ENCODE data around the gene NEK1. TPM values are rescaled to one million over a fixed set of nuclear protein-coding genes. Genes with fewer than 3 reads are reported as not detected.

NEK1 gene
- polyA plus RNA-seq, 4 donors: 2.7 to 8.1 (median 3.6) TPM

DNA sequence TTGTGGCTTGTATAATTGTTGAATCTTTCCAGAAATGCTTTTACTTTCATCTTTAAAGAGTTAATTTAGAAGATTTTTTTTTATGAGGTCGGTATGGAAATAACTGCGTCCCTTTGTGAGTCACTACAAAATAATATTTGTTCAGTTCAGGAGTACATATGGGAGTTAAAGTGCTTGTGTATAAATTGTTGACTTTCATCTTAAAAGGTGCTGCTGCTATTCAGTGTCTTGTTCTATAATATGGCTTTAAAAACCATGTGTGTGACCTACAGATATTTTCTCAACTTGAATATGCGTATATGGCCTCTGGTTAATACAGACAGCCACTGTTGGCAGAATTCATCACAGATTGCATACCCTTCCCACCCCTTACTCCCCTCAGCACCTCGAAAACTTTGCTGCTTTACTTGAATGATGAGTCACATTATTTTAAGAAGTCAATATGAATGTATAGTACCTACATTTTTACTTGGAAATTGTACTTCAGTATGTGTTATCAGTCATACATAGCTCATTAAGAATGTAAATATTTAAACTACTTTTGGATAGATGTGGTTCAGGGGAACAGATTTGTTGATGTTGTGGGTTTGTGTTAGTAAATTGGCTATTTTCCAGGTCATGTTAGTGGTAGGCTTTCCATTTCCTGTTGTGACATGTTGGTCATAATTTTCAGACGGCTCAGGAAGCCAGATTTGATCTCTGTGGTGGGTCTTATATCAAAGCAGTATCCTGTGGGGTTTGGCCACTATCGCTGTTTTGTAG, 9.5 kb upstream of the NEK1 start:
- FAIRE-seq (no peak), DNase-seq (peak; percentile 45 to 55)
- Histone ChIP-seq H3K4me3 (ENCODE audit: low read depth in 1 of 3, low read length in 3 of 3) (peak overlapping the region in 2 of 3 donors; percentile 62 to 71), H3K36me3 (ENCODE audit: control insufficient read depth in 3 of 3, insufficient read depth in 2 of 3, low read depth in 1 of 3, low read length in 3 of 3) (peaks cover 0 to 6% (median 0%) of the 10 kb centered on the region in 3 donors), H3K27me3 (ENCODE audit: control insufficient read depth in 3 of 3, insufficient read depth in 3 of 3, low read length in 3 of 3) (no peaks in the 10 kb centered on the region), H3K9me3 (ENCODE audit: control insufficient read depth in 2 of 2, insufficient read depth in 1 of 2, low read depth in 1 of 2, low read length in 1 of 2) (no peaks in the 10 kb centered on the region), H3K27ac (ENCODE audit: low read depth in 1 of 3, low read length in 2 of 3) (peak overlapping the region in 2 of 3 donors; percentile 56 to 95), H3K4me1 (ENCODE audit: control insufficient read depth in 3 of 3, insufficient read depth in 2 of 3, low read depth in 1 of 3, low read length in 2 of 3) (peaks cover 0 to 13% (median 2%) of the 10 kb centered on the region in 3 donors)
- 2 to 4% (median 3%) methylated on average over 6 of the region's 6 CpGs for WGBS, 3 donors

DNA sequence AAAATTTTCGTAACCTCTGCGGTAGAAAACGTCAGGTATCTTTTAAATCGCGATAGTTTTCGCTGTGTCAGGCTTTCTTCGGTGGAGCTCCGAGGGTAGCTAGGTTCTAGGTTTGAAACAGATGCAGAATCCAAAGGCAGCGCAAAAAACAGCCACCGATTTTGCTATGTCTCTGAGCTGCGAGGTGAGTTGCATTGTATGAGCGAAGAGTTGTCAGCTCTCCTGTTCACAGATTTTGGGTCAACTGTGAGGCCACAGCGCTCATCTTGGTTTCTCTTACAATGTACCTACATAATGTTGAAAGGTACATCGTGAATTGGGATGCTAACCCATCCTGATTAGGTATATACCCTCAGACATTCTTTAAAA, 8.5 kb upstream of the NEK1 start:
- Histone ChIP-seq H3K27me3 (ENCODE audit: control insufficient read depth in 3 of 3, insufficient read depth in 3 of 3, low read length in 3 of 3) (no peaks in the 10 kb centered on the region), H3K9me3 (ENCODE audit: control insufficient read depth in 2 of 2, insufficient read depth in 1 of 2, low read depth in 1 of 2, low read length in 1 of 2) (no peaks in the 10 kb centered on the region), H3K4me1 (ENCODE audit: control insufficient read depth in 3 of 3, insufficient read depth in 2 of 3, low read depth in 1 of 3, low read length in 2 of 3) (peaks cover 0 to 14% (median 2%) of the 10 kb centered on the region in 3 donors), H3K36me3 (ENCODE audit: control insufficient read depth in 3 of 3, insufficient read depth in 2 of 3, low read depth in 1 of 3, low read length in 3 of 3) (peaks cover 0 to 2% (median 0%) of the 10 kb centered on the region in 3 donors), H3K27ac (ENCODE audit: low read depth in 1 of 3, low read length in 2 of 3) (peak overlapping the region; percentile 79 to 97 (median 95)), H3K4me3 (ENCODE audit: low read depth in 1 of 3, low read length in 3 of 3) (peak overlapping the region; percentile 62 to 71 (median 70))
- FAIRE-seq: no peak
- DNase-seq: peak; percentile 48 to 63
- WGBS, 3 donors: 0 to 1% (median 0%) methylated on average over 14 of the region's 14 CpGs

DNA sequence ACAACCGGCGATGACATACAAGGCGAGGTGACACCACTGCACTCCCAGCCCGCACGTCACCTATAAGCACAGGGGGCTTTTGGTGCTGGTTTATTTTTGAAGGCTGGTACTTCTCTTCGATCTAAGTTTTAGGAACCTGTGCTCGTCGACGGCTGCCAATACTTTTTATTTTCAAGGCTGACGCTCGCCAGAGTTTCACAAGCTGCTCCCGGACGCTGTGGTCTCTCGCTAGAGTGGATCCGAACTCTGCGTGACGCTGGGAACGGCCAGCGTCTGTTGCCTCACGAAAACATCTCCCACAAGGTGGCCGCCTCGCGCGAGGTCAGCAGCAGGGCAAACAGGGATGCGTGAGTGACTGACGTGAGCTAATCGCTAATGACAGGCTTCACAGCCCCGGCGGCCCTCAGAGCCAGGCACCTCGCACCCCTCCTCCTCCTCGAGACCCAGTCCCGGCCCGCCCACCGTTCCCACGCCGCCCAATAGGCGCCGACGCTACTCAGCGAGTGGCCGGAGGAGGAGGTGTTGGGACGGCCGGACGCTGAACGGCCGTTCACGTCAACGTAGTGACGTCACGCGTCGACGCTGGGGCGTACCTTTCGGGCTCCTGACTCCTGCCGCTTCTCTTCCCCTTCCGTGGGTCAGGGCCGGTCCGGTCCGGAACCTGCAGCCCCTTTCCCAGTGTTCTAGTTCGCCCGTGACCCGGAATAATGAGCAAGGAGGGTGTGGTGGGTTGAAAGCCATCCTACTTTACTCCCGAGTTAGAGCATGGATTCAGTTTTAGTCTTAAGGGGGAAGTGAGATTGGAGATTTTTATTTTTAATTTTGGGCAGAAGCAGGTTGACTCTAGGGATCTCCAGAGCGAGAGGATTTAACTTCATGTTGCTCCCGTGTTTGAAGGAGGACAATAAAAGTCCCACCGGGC, 7.8 kb upstream of the NEK1 start, which contains the start of gene CLCN3:
Gene CLCN3, plus strand, starts transcription at position 621 of the 922 bp plus-strand sequence. CDS start 15,351 bp downstream, outside the sequence.
- peaks cover 0 to 14% (median 2%) of the 10 kb centered on the region in 3 donors for H3K4me1 ChIP-seq (ENCODE audit: control insufficient read depth in 3 of 3, insufficient read depth in 2 of 3, low read depth in 1 of 3, low read length in 2 of 3)
- 0 to 1% (median 0%) methylated on average over 63 to 67 of the region's 67 CpGs for WGBS, 3 donors
- H3K27me3 ChIP-seq (ENCODE audit: control insufficient read depth in 3 of 3, insufficient read depth in 3 of 3, low read length in 3 of 3): no peaks in the 10 kb centered on the region
- peak within 1 kb of the TSS; percentile 79 to 97 (median 95) for H3K27ac ChIP-seq (ENCODE audit: low read depth in 1 of 3, low read length in 2 of 3)
- peak within 1 kb of the TSS; percentile 62 to 71 (median 70) for H3K4me3 ChIP-seq (ENCODE audit: low read depth in 1 of 3, low read length in 3 of 3)
- H3K9me3 ChIP-seq (ENCODE audit: control insufficient read depth in 2 of 2, insufficient read depth in 1 of 2, low read depth in 1 of 2, low read length in 1 of 2): no peaks in the 10 kb centered on the region
- FAIRE-seq (no peak), DNase-seq (peak; percentile 99)
- H3K36me3 ChIP-seq (ENCODE audit: control insufficient read depth in 3 of 3, insufficient read depth in 2 of 3, low read depth in 1 of 3, low read length in 3 of 3): no peaks in the 10 kb centered on the region

DNA sequence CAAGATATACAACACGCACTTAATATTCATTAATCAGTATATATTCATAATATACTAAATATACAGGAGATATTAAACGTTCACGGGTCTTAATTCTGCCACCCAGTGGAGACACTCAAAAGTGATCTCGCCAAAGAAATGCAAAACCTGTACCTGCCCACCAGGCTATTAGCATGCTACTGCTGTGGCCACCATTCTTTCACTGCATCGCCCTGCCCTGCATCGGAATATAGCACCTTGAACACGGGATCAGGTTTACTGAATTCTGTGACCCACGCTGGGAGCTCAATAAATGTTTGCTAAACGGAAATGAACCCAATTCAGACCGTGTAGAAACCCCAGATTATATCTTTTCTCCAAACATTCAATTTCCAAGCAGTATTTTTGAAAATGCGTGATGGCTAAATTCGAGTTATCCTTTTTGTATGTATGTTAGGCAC, 7.2 kb upstream of the NEK1 start:
- peaks cover 0 to 14% (median 2%) of the 10 kb centered on the region in 3 donors for H3K4me1 ChIP-seq (ENCODE audit: control insufficient read depth in 3 of 3, insufficient read depth in 2 of 3, low read depth in 1 of 3, low read length in 2 of 3)
- FAIRE-seq (no peak), DNase-seq (peak; percentile 78)
- 0 to 1% (median 1%) methylated on average over 12 of the region's 12 CpGs for WGBS, 3 donors
- no peaks in the 10 kb centered on the region for H3K9me3 ChIP-seq (ENCODE audit: control insufficient read depth in 2 of 2, insufficient read depth in 1 of 2, low read depth in 1 of 2, low read length in 1 of 2)
- peak overlapping the region; percentile 79 to 97 (median 95) for H3K27ac ChIP-seq (ENCODE audit: low read depth in 1 of 3, low read length in 2 of 3)
- no peaks in the 10 kb centered on the region for H3K27me3 ChIP-seq (ENCODE audit: control insufficient read depth in 3 of 3, insufficient read depth in 3 of 3, low read length in 3 of 3)
- peak overlapping the region; percentile 43 to 71 (median 62) for H3K4me3 ChIP-seq (ENCODE audit: low read depth in 1 of 3, low read length in 3 of 3)
- H3K36me3 ChIP-seq (ENCODE audit: control insufficient read depth in 3 of 3, insufficient read depth in 2 of 3, low read depth in 1 of 3, low read length in 3 of 3): no peaks in the 10 kb centered on the region

DNA sequence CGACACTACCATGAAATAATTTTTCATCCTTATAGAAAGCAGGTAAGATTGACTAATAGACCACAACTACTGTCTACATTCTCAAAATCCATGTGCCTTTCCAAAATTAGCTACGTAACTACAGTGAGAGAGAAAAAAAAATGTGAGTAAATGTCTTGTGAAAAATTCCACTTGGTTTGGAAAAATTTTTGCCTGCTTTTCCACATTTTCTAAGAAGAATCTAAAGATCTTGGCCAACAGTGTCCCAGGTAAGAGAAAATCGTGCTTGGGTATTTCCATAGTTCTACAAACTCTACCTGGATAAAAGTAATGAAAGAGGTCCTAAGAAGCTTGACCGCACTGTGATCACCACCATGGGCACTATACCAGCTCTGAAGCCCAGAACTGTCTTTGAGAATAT, 6.6 kb upstream of the NEK1 start:
- Histone ChIP-seq H3K27ac (ENCODE audit: low read depth in 1 of 3, low read length in 2 of 3) (peak overlapping the region; percentile 67 to 95 (median 79)), H3K9me3 (ENCODE audit: control insufficient read depth in 2 of 2, insufficient read depth in 1 of 2, low read depth in 1 of 2, low read length in 1 of 2) (no peaks in the 10 kb centered on the region), H3K36me3 (ENCODE audit: control insufficient read depth in 3 of 3, insufficient read depth in 2 of 3, low read depth in 1 of 3, low read length in 3 of 3) (no peaks in the 10 kb centered on the region), H3K4me3 (ENCODE audit: low read depth in 1 of 3, low read length in 3 of 3) (peak overlapping the region in 1 of 3 donors; percentile 71), H3K27me3 (ENCODE audit: control insufficient read depth in 3 of 3, insufficient read depth in 3 of 3, low read length in 3 of 3) (no peaks in the 10 kb centered on the region), H3K4me1 (ENCODE audit: control insufficient read depth in 3 of 3, insufficient read depth in 2 of 3, low read depth in 1 of 3, low read length in 2 of 3) (peaks cover 0 to 14% (median 2%) of the 10 kb centered on the region in 3 donors)
- DNase-seq: no peak
- no peak for FAIRE-seq
- WGBS, 3 donors: 88 to 93% (median 93%) methylated on average over 4 of the region's 4 CpGs

DNA sequence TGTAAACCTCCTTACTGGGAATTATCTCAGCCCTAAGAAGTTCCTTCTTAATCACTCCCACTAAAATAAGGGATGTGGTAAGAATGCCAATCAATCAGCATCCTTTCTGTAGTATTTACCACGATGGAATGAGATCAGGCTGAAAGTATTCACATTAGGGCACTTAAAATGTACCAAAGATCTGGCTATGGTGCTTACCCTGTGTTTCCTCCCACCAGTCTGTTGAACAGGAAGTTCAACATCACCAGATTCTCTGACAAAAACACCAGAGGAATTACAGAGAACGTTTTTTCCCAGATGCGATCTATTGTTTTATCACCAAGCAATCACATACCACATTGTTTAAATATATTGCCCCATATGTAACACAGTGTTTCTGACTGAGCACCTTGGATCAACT, 5.9 kb upstream of the NEK1 start:
- H3K4me1 ChIP-seq (ENCODE audit: control insufficient read depth in 3 of 3, insufficient read depth in 2 of 3, low read depth in 1 of 3, low read length in 2 of 3): peaks cover 0 to 16% (median 2%) of the 10 kb centered on the region in 3 donors
- H3K36me3 ChIP-seq (ENCODE audit: control insufficient read depth in 3 of 3, insufficient read depth in 2 of 3, low read depth in 1 of 3, low read length in 3 of 3): no peaks in the 10 kb centered on the region
- WGBS, 3 donors: 46 to 61% (median 60%) methylated on average over 3 of the region's 3 CpGs
- no peak overlapping the region for H3K4me3 ChIP-seq (ENCODE audit: low read depth in 1 of 3, low read length in 3 of 3)
- H3K27me3 ChIP-seq (ENCODE audit: control insufficient read depth in 3 of 3, insufficient read depth in 3 of 3, low read length in 3 of 3): no peaks in the 10 kb centered on the region
- DNase-seq (no peak), FAIRE-seq (no peak)
- H3K9me3 ChIP-seq (ENCODE audit: control insufficient read depth in 2 of 2, insufficient read depth in 1 of 2, low read depth in 1 of 2, low read length in 1 of 2): no peaks in the 10 kb centered on the region
- H3K27ac ChIP-seq (ENCODE audit: low read depth in 1 of 3, low read length in 2 of 3): peak overlapping the region in 1 of 3 donors; percentile 10

DNA sequence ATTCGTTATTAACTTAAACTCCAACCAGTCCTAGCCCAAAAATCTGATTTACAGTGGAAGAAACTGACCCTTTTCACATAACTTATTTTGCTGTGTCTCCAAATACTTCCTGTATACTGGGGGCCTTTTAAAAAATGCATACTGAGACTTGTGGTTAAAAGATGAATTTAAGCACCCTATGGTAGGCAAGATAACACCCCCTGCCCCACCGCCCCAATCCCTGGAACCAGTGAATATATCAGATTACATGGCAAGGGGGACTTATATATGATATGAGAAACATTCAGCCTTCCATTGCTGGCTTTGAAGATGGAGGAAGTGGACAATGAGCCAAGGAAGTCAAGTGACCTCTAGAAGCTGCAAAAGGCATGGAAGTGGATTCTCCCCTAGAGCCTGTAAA, 4.9 kb upstream of the NEK1 start:
- 74 to 79% (median 77%) methylated on average over 2 of the region's 2 CpGs for WGBS, 3 donors
- Histone ChIP-seq H3K4me3 (ENCODE audit: low read depth in 1 of 3, low read length in 3 of 3) (no peak overlapping the region), H3K9me3 (ENCODE audit: control insufficient read depth in 2 of 2, insufficient read depth in 1 of 2, low read depth in 1 of 2, low read length in 1 of 2) (no peaks in the 10 kb centered on the region), H3K36me3 (ENCODE audit: control insufficient read depth in 3 of 3, insufficient read depth in 2 of 3, low read depth in 1 of 3, low read length in 3 of 3) (no peaks in the 10 kb centered on the region), H3K4me1 (ENCODE audit: control insufficient read depth in 3 of 3, insufficient read depth in 2 of 3, low read depth in 1 of 3, low read length in 2 of 3) (peaks cover 0 to 16% (median 2%) of the 10 kb centered on the region in 3 donors), H3K27me3 (ENCODE audit: control insufficient read depth in 3 of 3, insufficient read depth in 3 of 3, low read length in 3 of 3) (no peaks in the 10 kb centered on the region), H3K27ac (ENCODE audit: low read depth in 1 of 3, low read length in 2 of 3) (no peak overlapping the region)
- FAIRE-seq (no peak), DNase-seq (no peak)

DNA sequence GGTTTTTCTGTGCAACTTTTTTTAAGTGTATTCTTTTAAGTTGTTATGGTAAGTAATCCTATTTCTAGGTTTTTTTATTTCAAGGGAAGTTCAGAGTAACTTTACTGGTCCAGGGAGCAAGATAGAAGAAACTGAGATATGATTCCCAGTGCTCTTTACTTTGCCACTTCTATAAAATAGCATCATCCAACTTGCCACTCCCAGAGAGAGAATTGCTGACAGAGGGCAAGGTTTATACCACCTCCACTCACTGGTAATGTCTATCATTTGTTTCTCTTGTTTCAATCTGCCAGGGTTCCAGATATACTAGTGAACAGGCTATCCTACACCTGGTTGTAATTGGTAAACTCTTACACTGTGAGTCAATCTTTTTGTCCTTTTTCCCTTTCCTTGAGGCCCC, 4.5 kb upstream of the NEK1 start:
- FAIRE-seq (no peak), DNase-seq (peak; percentile 44 to 59)
- Histone ChIP-seq H3K36me3 (ENCODE audit: control insufficient read depth in 3 of 3, insufficient read depth in 2 of 3, low read depth in 1 of 3, low read length in 3 of 3) (no peaks in the 10 kb centered on the region), H3K27me3 (ENCODE audit: control insufficient read depth in 3 of 3, insufficient read depth in 3 of 3, low read length in 3 of 3) (no peaks in the 10 kb centered on the region), H3K4me3 (ENCODE audit: low read depth in 1 of 3, low read length in 3 of 3) (no peak overlapping the region), H3K9me3 (ENCODE audit: control insufficient read depth in 2 of 2, insufficient read depth in 1 of 2, low read depth in 1 of 2, low read length in 1 of 2) (no peaks in the 10 kb centered on the region), H3K4me1 (ENCODE audit: control insufficient read depth in 3 of 3, insufficient read depth in 2 of 3, low read depth in 1 of 3, low read length in 2 of 3) (peaks cover 0 to 11% (median 2%) of the 10 kb centered on the region in 3 donors), H3K27ac (ENCODE audit: low read depth in 1 of 3, low read length in 2 of 3) (no peak overlapping the region)
